ENCODE measurements around the gene MTMR12.

Gene MTMR12

DNA sequence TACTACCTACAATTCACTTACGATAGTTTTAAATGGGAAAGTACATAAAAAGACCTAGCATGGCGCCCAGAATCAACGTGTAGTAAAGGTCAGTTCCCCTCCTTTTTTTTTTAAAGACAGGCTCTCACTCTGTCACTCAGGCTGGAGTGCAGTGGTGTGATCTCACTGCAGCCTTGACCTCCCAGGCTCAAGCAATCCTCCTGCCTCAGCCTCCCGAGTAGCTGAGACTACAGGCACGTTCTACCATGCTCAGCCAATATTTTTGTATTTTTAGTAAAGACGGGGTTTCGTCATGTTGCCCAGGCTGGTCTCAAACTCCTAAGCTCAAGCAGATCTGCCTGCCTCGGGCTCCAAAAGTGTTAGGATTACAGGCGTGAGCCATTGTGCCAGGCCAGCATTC, 40.7 kb upstream of the MTMR12 start:
- DNase-seq (ENCODE audit: low read depth): no peak
- H3K4me3 ChIP-seq (ENCODE audit: low read depth, low read length): no peak overlapping the region
- TF ChIP-seq, protein P1, sequence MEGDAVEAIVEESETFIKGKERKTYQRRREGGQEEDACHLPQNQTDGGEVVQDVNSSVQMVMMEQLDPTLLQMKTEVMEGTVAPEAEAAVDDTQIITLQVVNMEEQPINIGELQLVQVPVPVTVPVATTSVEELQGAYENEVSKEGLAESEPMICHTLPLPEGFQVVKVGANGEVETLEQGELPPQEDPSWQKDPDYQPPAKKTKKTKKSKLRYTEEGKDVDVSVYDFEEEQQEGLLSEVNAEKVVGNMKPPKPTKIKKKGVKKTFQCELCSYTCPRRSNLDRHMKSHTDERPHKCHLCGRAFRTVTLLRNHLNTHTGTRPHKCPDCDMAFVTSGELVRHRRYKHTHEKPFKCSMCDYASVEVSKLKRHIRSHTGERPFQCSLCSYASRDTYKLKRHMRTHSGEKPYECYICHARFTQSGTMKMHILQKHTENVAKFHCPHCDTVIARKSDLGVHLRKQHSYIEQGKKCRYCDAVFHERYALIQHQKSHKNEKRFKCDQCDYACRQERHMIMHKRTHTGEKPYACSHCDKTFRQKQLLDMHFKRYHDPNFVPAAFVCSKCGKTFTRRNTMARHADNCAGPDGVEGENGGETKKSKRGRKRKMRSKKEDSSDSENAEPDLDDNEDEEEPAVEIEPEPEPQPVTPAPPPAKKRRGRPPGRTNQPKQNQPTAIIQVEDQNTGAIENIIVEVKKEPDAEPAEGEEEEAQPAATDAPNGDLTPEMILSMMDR (IDR thresholded peaks at IDR 0.05; ENCODE audit: insufficient read depth, low read depth, low read length, missing control alignments): no peak

DNA sequence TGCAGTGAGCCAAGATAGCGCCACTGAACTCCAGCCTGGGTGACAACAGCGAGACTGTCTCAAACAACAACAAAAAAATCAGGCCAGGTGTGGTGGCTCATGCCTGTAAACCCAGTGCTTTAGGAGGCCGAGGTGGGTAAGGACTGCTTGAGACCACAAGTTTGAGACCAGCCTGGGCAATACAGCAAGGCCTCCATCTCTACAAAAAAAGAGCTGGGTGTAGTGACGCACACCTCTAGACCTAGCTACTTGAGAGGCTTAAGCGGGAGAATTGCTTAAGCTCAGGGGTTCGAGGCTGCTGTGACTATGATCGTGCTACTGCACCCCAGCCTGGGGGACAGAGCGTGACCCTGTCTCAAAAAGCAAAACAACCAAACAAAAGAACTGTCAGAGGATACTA, 39.9 kb upstream of the MTMR12 start:
- TF ChIP-seq, protein P1 (IDR thresholded peaks at IDR 0.05; ENCODE audit: insufficient read depth, low read depth, low read length, missing control alignments): no peak
- DNase-seq (ENCODE audit: low read depth): no peak
- no peak overlapping the region for H3K4me3 ChIP-seq (ENCODE audit: low read depth, low read length)

DNA sequence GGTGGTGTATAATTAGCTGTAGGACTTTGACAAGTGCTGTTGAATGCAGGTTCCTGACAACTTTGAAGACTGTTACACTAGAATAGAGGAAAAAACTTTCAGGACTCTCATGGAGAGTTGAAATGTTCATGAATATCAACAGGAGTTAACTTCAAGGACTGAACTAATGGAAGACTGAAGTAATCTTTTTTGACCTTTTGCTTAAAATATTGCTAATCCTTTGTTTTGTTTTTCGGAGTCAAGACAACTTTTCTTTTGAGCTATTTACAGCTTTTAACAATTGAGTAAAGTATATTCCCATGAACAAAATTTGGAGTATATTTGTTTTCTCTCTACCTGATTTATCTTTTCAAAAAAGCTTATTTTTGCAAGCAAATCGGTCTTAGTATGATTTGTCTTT, 34.1 kb upstream of the MTMR12 start:
- no peak for DNase-seq (ENCODE audit: low read depth)
- TF ChIP-seq, protein P1 (IDR thresholded peaks at IDR 0.05; ENCODE audit: insufficient read depth, low read depth, low read length, missing control alignments): no peak
- no peak overlapping the region for H3K4me3 ChIP-seq (ENCODE audit: low read depth, low read length)

DNA sequence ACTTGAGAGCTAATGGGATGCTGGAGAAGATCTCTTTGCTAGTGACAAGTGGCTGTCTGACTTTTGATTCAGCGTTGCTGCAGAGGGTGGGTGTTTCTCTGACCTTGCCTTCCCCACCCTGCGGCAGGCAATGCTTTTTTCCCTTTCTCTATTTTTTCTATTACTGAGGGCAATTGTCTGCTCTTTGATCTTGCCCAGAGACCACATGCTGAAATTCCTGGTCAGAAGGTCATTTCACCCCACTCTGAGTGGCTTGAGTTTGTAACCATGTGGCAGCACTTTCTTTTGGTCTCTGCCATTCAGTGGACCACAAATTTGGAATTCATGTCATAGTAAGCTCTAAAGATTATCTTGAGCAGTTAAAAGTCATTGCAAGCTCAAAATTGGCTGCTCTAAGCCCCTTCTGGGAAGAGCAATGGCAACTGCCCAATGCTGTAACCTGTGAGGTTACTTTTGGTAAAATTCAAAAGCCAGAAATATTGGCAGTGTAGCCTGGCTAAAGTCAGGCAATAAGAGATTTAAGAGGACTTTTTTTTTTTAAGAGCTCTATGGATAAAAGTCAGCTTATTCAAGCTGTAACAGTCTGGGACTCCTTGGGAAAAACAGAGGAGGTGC, 30.4 kb upstream of the MTMR12 start:
- DNase-seq (ENCODE audit: low read depth): no peak
- no peak overlapping the region for H3K4me3 ChIP-seq (ENCODE audit: low read depth, low read length)
- TF ChIP-seq, protein P1 (IDR thresholded peaks at IDR 0.05; ENCODE audit: insufficient read depth, low read depth, low read length, missing control alignments): no peak

DNA sequence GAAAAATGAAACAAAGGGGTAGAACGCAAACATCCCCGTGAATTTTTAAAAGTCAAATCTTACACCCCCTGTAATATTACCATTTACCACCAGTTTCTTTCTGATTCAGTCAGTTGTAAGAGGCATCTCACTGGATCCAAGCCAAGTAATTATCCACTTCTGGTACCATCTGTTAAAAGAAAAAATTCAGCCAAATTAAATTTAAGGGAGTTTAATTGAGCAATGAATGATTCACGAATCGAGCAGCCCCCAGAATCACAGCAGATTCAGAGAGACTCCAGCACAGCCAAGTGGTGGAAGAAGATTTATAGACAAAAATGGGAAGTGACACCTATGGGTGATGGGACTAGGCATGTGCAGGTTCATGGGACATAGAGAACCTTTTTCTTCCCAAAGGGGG, 29.9 kb upstream of the MTMR12 start:
- TF ChIP-seq, protein P1 (IDR thresholded peaks at IDR 0.05; ENCODE audit: insufficient read depth, low read depth, low read length, missing control alignments): no peak
- no peak for DNase-seq (ENCODE audit: low read depth)
- no peak overlapping the region for H3K4me3 ChIP-seq (ENCODE audit: low read depth, low read length)

DNA sequence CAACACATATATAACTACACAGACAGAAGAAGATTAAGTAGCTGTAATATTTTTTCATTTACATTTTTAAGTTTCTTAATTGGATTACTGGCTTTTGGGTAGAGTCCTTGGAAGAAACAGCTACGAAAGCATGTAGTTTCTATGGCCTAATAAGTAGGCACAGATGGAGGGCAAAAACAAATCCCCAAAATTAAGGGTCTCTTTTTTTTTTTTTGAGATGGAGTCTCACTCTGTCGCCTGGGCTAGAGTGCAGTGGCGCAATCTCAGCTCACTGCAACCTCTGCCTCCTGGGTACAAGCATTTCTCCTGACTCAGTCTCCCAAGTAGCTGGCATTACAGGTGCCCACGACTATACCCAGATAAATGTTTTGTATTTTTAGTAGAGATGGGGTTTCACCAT, 27.1 kb upstream of the MTMR12 start:
- no peak for DNase-seq (ENCODE audit: low read depth)
- TF ChIP-seq, protein P1 (IDR thresholded peaks at IDR 0.05; ENCODE audit: insufficient read depth, low read depth, low read length, missing control alignments): no peak
- H3K4me3 ChIP-seq (ENCODE audit: low read depth, low read length): no peak overlapping the region

DNA sequence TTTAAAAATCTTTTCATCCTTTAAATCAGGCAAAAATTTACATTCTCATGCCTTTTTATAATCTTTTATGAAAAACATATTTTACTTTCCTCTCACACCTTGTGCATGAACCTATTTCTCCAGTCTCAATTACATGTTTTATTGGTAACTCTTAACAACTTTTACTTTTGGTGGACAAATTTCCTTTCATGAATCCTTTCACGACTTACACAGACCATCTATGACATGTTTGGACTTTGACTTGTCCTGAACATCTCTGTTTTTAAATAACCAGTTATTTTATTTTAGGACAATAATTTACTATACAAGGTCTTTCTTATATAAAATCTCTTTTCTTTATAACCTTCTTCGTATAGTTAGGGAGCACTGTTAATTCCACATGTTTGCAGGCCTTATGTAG, 26.5 kb upstream of the MTMR12 start:
- no peak for DNase-seq (ENCODE audit: low read depth)
- TF ChIP-seq, protein P1 (IDR thresholded peaks at IDR 0.05; ENCODE audit: insufficient read depth, low read depth, low read length, missing control alignments): no peak
- H3K4me3 ChIP-seq (ENCODE audit: low read depth, low read length): no peak overlapping the region
